BE2C (cell line): ENCODE data around the gene FBXW8.

Experiments
- DNase-seq: peaks from one replicate; pipeline ENCODE4 v3.0.0-alpha.2; 2020
- H3K27me3 ChIP-seq: fragments of 250-450 bp; sonication (Bioruptor Pico); 2 replicates; pipeline ENCODE4 v1.5.1; 2020; ENCODE audit warnings: mild to moderate bottlenecking
- H3K36me3 ChIP-seq: fragments of 250-450 bp; sonication (Bioruptor Pico); 2 replicates; pipeline ENCODE4 v1.5.1; 2020; ENCODE audit warnings: mild to moderate bottlenecking
- H3K4me1 ChIP-seq: fragments of 250-450 bp; sonication (Bioruptor Pico); 2 replicates; pipeline ENCODE4 v1.5.1; 2020
- H3K4me3 ChIP-seq: 2 replicates; pipeline ENCODE4 v1.5.1; 2011; ENCODE audit warnings: low read depth, low read length
- H3K9me3 ChIP-seq: fragments of 250-450 bp; sonication (Bioruptor Pico); 2 replicates; pipeline ENCODE4 v1.5.1; 2020
- TF ChIP-seq, protein P1 (sequence below): IDR thresholded peaks from 2 replicates; pipeline ENCODE4 v1.5.1; 2012; ENCODE audit warnings: mild to moderate bottlenecking, low read depth, low read length

Gene FBXW8

DNA sequence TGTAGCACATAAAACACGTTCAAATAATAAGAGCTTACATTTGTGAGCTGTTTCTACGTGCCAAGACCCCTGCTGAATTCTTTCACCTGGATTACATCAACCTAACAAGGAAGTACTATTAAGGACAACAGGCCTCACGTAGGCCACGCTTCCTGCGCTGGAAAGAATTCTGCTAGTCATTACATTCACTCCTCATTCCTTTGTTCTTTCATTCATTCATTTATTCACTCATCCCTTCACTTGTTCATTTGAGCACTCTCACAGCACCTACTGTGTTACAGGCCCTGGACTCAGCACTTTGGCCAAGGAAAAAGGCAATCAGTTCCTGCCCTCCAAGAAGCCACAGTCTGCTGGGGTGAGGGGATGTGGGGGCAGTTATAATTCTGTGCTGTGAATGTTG, 160.3 kb downstream of the FBXW8 start:
- DNase-seq, result no peak
- H3K36me3 ChIP-seq, result no peaks in the 10 kb centered on the region; the same call in 1 of the 2 replicates
- H3K9me3 ChIP-seq, result no peaks in the 10 kb centered on the region
- H3K4me1 ChIP-seq, result peaks cover 4% of the 10 kb centered on the region; the same call in 1 of the 2 replicates
- no peaks in the 10 kb centered on the region for H3K27me3 ChIP-seq
- H3K4me3 ChIP-seq, result no peak overlapping the region
- TF ChIP-seq, protein P1, sequence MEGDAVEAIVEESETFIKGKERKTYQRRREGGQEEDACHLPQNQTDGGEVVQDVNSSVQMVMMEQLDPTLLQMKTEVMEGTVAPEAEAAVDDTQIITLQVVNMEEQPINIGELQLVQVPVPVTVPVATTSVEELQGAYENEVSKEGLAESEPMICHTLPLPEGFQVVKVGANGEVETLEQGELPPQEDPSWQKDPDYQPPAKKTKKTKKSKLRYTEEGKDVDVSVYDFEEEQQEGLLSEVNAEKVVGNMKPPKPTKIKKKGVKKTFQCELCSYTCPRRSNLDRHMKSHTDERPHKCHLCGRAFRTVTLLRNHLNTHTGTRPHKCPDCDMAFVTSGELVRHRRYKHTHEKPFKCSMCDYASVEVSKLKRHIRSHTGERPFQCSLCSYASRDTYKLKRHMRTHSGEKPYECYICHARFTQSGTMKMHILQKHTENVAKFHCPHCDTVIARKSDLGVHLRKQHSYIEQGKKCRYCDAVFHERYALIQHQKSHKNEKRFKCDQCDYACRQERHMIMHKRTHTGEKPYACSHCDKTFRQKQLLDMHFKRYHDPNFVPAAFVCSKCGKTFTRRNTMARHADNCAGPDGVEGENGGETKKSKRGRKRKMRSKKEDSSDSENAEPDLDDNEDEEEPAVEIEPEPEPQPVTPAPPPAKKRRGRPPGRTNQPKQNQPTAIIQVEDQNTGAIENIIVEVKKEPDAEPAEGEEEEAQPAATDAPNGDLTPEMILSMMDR, result no peak

DNA sequence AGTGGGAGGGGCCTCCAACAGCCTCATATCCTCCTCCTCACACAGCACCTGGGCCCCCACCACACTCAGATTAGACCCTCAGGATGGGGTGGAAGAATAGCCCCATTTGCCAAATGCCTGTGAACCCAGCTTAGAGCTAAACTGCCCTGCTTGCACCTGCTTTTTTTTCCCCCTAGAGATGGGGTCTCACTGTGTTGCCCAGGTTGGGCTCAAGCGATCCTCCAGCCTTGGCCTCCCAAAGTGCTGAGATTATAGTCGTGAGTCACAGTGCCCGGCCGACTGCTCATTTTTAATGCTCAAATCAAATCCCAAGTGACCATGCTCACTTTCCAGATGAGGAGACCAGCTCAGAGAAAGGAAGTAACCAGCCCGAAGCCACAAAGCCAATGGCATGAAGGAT, 161.4 kb downstream of the FBXW8 start:
- DNase-seq, result no peak
- Histone ChIP-seq H3K36me3 (no peaks in the 10 kb centered on the region; the same call in 1 of the 2 replicates), H3K9me3 (no peaks in the 10 kb centered on the region), H3K27me3 (no peaks in the 10 kb centered on the region), H3K4me1 (peaks cover 4% of the 10 kb centered on the region; the same call in 1 of the 2 replicates), H3K4me3 (no peak overlapping the region)
- TF ChIP-seq, protein P1, result no peak

DNA sequence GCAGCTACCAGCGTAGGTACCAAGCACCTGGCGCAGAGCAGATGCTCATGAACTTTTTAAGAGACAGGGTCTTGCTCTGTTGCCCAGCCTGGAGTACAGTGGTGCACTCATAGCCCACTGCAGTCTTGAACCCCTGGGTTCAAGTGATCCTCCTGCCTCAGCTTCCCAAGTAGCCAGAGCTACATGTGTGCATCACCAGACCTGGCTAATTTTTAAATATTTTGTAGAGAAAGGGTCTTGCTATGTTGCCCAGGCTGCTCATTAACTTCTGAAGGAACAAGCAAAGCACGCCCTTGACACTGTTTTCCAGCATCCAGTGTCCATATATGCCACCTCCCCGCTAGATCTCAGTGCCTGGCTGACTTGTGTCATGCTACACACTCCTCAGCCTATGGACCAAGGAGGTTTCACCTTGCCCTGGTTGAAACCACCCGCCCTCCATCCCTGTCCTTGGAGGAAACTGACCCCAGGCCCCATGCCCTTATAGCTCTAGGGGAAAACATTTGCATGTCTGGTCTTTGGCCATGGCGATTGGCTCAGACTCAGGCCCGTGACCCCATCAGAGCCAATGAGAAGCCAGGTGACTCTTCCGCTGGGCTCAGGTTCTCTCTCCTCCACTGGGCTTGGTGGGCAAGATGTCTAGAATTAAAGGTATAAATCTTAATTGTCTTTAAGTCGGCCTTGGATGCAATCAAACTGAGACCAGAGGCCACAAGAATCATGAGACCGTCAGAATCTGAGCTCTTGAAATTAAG, 162.2 kb downstream of the FBXW8 start:
- no peaks in the 10 kb centered on the region; the same call in 1 of the 2 replicates for H3K36me3 ChIP-seq
- DNase-seq, result no peak

DNA sequence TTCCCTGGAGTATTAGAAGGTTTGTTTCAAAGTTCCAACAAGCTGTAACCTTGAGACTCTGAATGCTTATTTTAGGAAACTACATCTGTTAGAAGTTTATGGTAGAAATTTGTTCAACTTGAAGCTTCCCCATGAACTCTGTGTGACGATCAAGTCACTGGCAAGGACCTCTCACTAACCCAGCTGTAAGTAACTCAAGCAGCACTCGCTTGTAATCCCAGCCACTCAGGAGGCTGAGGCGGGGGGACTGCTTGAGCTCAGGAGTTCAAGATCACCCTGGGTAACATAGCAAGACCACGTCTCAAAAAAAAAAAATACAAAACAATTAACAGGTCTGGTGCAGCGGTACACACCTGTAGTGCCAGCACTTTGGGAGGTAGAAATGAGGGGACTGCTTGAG, 162.9 kb downstream of the FBXW8 start:
- H3K4me3 ChIP-seq, result no peak overlapping the region
- no peaks in the 10 kb centered on the region for H3K27me3 ChIP-seq
- peaks cover 4% of the 10 kb centered on the region; the same call in 1 of the 2 replicates for H3K4me1 ChIP-seq
- no peaks in the 10 kb centered on the region; the same call in 1 of the 2 replicates for H3K36me3 ChIP-seq
- H3K9me3 ChIP-seq, result no peaks in the 10 kb centered on the region
- DNase-seq, result no peak
- TF ChIP-seq, protein P1, result no peak

More for the DNA sequence above, 162.2 kb downstream of the FBXW8 start:
- Histone ChIP-seq H3K4me1 (peaks cover 4% of the 10 kb centered on the region; the same call in 1 of the 2 replicates), H3K27me3 (no peaks in the 10 kb centered on the region), H3K4me3 (no peak overlapping the region), H3K9me3 (no peaks in the 10 kb centered on the region)
- TF ChIP-seq, protein P1, result no peak

DNA sequence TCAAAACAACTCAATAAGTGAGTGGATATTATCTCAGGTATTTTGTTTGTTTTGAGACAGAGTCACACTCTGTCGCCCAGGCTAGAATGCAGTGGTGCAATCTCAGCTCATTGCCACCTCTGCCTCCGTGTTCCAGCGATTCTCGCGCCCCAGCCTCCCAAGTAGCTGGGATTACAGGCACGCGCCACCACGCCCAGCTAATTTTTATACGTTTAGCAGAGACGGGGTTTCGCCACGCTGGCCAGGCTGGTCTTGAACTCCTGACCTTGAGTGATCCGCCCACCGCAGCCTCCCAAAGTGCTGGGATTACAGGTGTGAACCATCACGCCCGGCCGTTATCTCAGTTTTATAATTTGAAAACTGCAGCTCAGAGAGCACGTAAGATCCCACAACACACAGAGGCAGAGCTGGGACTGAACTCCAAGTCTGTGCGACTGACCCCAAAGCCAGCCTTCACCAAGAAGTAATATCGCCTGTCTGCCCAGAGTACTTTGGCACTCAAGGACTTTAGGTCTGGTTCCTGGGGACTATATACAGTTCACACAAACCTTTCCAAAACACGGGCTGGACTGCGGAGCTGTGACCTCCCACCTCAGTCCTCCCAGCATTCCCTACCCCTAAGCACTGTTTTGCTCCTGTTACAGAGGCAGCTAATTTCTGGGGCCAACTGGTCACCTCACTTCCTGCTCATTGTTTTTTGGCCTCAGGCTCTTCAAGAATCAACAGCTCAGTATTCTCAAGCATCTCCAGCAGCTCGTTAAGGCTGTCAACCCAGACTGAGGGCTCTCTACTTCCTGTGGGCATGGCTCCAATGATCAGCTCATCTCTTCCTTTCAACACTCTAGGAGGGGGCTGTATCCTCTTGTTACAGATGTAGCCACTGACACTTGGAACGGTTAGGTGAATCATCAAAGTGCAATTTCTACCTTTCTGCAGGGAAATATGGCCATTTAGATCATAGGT, 165.9 kb downstream of the FBXW8 start:
- Histone ChIP-seq H3K4me3 (no peak overlapping the region), H3K4me1 (no peaks in the 10 kb centered on the region), H3K9me3 (no peaks in the 10 kb centered on the region), H3K27me3 (no peaks in the 10 kb centered on the region), H3K36me3 (no peaks in the 10 kb centered on the region)
- DNase-seq, result no peak
- TF ChIP-seq, protein P1, result no peak
